Stimulated activated CD8-positive, alpha-beta memory T cell treated with anti-CD3 and anti-CD28 coated beads, Interleukin-7, amount 100 ng/mL, for 1 hour (primary cell): ENCODE measurements around the gene ITIH5.

ENCODE experiments used
- DNase-seq, 2 donors: peaks; one replicate each; pipeline ENCODE4 v3.0.0-alpha.2; 2020; ENCODE audit warnings: low read depth in 2 of 2

The ITIH5 gene

DNA sequence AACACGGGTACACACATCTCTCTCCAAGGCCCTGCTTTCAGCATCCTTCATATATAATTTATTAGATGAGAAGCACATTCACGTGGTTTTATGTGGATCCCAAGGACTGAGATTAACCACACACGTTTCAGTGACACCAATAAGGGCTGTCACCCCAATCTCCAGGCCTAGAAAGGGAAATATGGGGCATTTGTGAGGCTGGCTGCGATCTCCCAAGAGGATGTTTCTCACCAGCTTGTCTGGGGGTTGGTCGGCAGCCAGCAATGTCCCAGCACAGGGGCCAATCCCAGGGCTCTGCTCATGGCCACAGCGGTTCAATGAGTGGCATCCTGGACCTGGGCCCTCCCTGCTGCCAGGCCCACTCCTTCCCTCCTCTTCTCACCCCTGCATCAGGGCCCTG lies 115.5 kb downstream of the ITIH5 start:
- DNase-seq: no peak

DNA sequence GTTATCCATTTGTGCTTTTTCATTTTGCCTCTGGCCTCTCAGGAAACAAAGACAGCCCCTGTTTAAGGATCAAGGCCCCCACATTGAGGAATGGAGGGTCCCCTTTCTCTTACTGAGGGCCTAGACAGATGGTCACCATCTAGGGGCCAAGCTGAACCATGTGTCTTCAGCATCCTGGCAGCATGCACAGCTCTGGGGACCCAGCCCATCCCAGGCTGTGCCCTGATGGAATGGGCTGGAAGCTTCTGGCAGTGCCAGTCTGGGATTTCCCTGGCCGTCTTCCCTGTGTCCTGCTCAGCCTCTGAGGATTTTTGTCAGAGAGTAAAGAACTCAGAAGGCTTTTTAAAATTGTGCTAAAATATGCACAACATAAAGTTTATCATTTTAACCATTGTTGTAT lies 116.8 kb downstream of the ITIH5 start:
- DNase-seq: no peak

DNA sequence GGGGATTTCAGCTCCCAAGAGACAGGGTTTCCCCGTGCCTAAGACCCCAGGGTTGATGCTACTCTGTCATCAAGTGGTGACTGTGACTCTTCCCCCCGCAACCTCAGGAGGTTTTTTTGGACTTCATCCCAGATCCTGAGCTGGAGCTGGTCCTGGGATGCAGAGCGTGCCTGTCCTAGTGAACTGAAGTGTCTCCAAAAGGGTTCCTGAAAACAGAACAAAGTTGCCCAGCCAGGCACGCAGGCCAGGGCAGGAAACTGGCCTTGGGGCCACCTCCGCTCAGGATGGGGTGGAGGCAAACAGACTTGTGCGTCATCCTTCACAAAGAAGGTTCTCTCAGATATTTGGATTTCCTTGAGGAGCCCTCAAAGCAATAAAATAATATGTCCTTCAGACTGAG lies 118.9 kb downstream of the ITIH5 start:
- DNase-seq: no peak

- DNase-seq: no peak
Observed at GRCh38 chr10:7547206-7547605, 119.6 kb downstream of the ITIH5 start.

DNA sequence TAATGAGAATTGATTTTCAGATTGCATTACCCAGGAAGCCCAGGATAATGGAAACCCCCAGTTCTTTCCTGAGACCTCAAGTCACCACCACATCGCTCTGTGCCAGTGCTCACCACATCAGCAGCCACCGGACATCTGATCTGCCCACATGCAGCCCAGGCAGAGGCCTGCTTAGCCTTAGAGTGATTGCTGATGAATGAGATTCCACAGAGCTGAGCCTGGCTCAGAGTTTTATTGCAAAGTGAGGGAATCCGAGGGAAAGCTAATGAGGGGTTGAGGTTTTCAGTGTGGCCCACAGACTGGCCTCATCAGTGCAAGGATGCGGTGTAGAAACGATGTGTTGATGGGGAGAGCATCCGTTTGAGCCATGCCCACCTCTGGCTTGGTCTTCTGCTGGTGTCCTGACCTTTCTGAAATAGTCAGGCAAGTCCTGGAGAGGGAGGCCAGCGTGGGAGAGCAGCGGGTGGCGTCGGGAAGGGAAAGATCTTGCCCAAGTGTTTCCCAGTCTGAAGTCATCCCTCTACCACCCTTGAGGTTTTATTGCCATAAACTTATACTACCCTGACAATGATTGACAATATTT lies 120.3 kb downstream of the ITIH5 start:
- no peak for DNase-seq

DNA sequence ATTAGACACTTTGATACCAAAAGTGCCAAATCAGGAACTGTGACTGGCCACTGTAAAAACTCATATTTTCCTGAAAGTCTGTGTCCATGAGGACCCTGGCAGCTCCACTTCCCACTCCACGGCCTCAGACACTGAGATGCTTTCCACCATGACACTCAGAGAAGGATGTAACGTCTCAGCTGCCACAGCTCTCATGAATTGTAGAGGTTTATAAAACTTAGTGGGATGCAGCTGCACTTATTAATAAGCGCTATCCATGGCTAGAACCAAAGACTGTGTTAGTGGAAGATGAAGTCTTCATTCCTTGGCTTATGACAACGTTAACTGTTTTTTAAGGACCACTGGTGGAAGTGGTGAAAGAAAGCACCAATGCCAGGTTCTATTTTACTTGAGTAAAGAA lies 121.0 kb downstream of the ITIH5 start:
- no peak for DNase-seq

GRCh38 chr10:7545261-7545660 lies 121.5 kb downstream of the ITIH5 start:
- no peak for DNase-seq

- DNase-seq: no peak
Observed at GRCh38 chr10:7544203-7544602, 122.6 kb downstream of the ITIH5 start.

DNA sequence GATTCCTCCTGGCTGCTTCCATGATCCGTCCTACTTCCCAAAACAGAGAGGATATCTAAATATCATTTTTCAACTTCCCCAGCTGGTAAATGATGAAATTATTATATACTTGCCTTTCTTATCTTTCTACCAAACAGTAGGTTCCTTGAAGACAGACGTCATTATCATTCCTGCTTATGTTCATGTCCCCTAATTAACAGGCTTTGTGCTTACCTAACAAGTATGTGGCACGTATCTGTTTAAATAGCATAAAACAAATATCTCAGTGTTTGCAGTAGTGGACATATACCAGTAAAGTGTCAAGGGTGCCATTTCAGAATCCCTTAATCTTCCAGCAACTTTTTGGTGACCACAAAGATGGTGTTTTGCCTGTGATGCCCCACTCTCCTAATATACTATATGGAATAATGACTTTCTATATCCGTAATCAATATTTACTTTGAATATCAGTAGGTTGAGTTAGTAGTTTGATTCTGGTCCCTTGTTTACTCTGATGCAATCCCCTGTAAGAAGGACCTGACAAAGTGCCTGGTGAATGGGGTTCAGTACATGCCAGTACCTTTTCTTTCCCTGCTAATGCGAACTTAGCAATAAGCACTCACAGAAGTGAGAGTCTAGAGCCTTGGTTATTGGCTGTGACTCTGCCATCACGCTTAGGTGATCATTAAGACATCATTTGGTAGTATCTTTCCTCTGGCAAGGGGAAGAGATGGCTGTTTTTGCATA lies 124.4 kb downstream of the ITIH5 start:
- DNase-seq: no peak

GRCh38 chr10:7541137-7542087 lies 125.4 kb downstream of the ITIH5 start:
- no peak for DNase-seq

DNA sequence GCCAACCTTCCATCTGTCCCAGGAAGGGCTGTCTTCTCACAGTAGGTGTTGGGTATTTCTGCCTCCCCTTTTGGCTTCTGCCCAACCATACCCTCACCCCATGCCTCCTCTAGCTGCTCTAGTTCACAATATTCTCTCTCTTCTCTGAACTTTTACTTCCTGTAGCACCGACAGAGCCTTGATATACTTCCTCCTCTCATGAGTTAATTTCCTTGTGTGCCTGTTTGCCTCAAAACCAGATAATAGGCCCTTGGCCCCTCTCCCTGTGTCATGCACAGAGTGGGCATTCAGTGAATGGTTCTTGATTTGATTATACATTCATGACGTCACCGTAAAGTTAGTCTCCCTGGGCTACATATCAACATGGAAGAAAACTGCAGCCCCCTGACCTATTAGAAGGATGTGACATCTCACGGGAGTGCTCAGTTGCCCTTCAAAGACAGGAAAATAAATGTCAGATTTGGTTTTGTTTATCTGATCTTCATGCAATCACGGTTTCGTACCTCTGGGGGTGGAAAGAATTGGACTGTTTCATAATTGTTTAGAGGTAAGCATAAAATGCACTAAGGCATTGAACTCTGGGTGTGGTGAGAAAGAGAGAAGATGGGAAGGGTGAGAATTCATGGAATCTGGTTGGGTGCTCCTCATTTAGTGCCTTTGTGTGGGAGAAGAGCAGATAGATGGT lies 127.7 kb downstream of the ITIH5 start:
- no peak for DNase-seq

DNA sequence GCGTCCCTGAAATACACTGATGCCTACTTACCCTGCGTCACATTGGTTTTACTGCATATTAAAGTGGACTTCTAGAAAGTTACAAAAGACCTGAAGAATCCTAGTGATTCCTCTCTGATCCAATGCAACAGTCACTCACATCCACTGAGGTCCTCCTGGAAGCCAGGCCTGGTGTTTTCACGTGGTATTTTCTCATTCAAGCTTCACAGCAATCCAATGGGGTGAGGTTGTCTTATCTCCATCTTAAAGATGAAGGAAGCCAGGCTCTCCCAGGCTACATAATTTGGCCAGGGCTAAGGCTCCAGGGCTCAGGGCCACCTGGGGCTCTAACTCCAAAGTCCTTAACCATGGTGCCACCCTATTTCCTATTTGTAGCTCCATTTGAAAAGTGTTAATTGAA lies 129.6 kb downstream of the ITIH5 start:
- DNase-seq: no peak

DNA sequence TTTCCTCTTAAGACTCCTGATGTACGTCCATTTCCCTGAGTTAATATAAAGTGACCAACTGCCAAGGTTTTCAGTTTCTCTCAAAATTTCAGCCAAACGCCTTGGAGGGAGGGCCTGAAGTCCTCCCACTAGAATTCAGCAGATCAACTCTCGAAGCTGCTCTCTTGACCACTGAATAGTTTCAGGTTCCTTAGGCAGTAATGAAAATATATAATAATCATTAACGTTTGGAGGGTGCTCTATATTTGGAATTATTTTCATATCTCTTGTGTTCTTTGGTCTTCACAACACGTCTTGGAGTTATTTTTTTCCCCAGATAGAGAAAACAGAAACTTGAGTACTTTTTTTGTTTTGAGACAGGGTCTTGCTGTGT lies 132.3 kb downstream of the ITIH5 start:
- no peak for DNase-seq

DNA sequence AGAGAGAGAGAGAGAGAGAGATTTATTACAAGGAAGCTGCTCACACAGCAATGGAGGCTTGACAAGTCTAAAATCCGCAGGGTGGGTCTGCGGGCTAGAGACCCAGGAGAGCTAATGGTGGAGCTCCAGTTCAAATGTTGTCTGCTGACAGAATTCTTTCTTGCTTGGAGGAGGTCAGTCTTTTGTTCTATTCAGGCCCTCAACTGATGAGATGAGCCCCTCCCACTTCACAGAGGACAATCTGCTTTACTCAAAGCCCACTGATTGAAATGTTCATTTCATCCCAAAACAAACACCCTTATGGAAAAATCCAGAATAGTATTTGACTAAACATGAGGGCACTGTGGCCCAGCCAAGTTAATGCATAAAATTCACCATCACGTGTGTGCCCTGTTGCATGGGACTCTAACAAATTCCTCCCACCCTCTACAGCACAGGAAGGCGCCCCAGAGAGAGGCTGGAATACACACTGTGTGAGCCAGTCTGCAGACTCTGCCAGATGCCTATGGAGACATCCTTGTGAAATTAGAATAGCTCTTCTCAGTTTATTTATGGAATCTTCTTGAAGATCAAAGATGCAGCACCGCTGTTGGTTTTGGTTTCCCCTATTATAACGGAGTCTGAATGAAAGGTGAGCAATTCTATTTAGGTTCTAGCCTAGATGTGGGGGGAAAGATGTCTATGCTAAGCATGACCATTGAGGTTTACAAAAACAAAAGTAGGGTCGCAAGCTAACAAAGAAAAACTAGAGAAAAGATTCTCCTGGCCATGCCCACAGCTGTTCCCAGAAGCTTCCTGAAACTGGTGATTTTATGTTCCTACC lies 132.9 kb downstream of the ITIH5 start:
- DNase-seq: no peak

DNA sequence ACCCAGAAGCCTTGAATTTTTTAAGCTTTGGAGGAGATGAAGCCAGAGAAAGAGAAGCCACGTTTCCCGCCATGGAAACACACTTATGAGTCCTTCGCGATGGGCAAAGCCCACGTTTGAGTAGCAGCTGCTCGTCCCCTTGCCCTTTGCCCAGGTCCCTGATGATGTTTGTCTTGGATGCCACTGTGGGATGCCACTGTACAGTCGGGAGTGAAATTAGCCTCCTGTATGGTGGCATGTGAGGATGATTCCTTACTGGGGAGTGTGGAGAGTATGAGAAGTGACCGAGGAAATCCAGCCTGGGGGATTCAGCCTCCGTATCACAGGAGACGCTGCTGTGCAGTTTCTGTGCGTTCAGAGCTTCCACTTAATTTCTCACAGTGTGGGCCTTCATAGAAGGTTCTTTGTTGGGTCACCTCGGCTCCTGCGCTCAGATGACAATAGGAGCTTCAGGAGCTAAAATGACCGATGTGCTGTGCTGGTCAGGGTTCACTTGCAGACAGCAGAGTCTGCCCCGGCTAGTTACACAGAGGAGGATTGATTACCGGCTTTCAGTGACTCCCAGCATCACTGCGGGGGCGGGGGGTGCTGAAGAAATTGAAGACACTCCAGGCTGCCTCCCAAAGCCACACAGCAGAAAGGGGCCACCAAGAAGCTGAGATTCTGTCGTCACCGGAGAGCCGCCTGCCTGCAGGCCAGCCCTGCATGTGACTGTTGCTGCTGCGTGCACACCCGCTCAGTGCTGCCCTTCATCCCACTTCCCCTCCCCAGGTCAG lies 133.9 kb downstream of the ITIH5 start:
- DNase-seq: no peak

DNA sequence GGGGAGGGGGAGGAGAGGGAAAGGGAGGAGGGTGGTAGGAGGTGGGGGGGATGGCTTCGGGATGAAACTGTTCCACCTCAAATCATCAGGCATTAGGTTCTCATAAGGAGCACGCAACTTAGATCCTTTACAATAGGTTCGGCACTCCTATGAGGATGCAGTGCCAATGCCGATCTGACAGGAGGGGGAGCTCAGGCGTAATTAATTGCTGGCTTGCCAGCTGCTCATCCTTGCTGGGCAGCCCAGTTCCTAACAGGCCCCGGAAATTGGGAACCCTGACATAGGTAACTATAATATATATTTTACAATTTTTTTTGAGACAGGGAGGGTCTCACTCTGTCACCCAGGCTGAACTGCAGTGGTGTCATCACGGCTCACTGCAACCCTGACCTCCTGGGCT lies 137.1 kb downstream of the ITIH5 start:
- DNase-seq: no peak

- no peak for DNase-seq
Observed at GRCh38 chr10:7527468-7527867, 139.3 kb downstream of the ITIH5 start.

- no peak for DNase-seq
Observed at GRCh38 chr10:7526017-7526400, 140.8 kb downstream of the ITIH5 start.

GRCh38 chr10:7525314-7526016 lies 141.3 kb downstream of the ITIH5 start:
- DNase-seq: peak; percentile 17 to 23

GRCh38 chr10:7523656-7524055 lies 143.1 kb downstream of the ITIH5 start:
- no peak for DNase-seq
